Measurements from ENCODE around the gene HORMAD2. TPM values are rescaled to one million over a fixed set of nuclear protein-coding genes. Genes with fewer than 3 reads are reported as not detected.

Gene HORMAD2
- total RNA-seq, 1 experiment from 2014 or later, result not detected

- no TSS peak for BruUV-seq (replicated peaks)
- Histone ChIP-seq H4K20me1 (ENCODE audit: low read length) (no peaks in the 10 kb centered on the region), H3K4me3 (ENCODE audit: low read length) (no peak overlapping the region)
Observed at GRCh38 chr22:30196141-30196879, 116.0 kb downstream of the HORMAD2 start.

DNA sequence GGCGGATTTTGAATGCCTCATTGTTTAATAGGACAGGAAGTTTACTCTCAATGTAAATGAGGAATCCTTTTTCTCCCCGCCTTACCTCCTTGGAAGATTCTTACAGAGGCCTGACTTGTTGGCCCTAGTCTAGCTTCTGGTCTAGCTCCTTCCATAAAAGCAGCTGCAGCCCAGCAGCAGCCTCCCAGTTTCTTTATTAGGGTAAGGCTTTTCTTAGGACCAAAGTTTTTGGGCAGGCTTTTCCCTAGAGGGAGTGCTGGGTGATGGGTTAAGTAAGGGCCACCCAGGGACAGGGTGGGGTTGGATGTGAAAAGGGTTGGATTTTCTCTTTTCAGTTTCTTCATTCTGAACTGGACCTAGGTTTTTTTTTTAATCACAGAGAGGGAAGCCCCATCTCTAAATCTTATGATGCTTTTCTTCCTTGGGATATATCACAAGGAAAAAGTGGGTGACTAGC, 116.6 kb downstream of the HORMAD2 start:
- Histone ChIP-seq H3K9me2 (replicated peaks; ENCODE audit: low read length) (no peaks in the 10 kb centered on the region), H3K4me2 (ENCODE audit: low read length) (peak overlapping the region; percentile 46), H3K4me3 (ENCODE audit: low read length) (no peak overlapping the region), H3F3A (ENCODE audit: low read length, unreplicated experiment) (peaks cover 23% of the 10 kb centered on the region), H3K9me3 (ENCODE audit: low read length) (peaks cover under 1% of the 10 kb centered on the region; the same call in 1 of the 2 replicates), H4K20me1 (ENCODE audit: low read length) (no peaks in the 10 kb centered on the region), H3K27me3 (ENCODE audit: low read length) (no peaks in the 10 kb centered on the region), H3K4me1 (ENCODE audit: insufficient read depth, low read length) (peaks cover 53% of the 10 kb centered on the region), H3K9ac (ENCODE audit: low read length) (peak overlapping the region; percentile 92), H3K36me3 (ENCODE audit: low read depth, low read length) (no peaks in the 10 kb centered on the region), H3K79me2 (ENCODE audit: low read length) (no peaks in the 10 kb centered on the region), H3K27ac (ENCODE audit: low read length) (peak overlapping the region; percentile 99), H2AFZ (ENCODE audit: low read length) (no peak overlapping the region)
- ATAC-seq, result no peak
- CTCF ChIA-PET, result no interaction called here
- intact Hi-C loops (cut with micrococcal nuclease), result loop anchor here (1.0 to 2.0 kb wide), 3 partner anchors 8 to 56 kb away; no protein-coding TSS in a partner anchor
- BruUV-seq (replicated peaks), result no TSS peak
- no peak for DNase-seq
- TF ChIP-seq EZH2phosphoT487 (IDR thresholded peaks at IDR 0.05; ENCODE audit: borderline replicate concordance, low read length) (no peak), EZH2 (IDR thresholded peaks at IDR 0.05; ENCODE audit: low read length, unreplicated experiment) (no peak), CTCF (conservative IDR thresholded peaks at IDR 0.05; ENCODE audit: low read depth, low read length) (no peak)
- POLR2A ChIA-PET (ENCODE audit: unreplicated experiment), result interaction anchor here (0.6 to 1.7 kb wide), 6 partner anchors 8 to 53 kb away, joined by 3 to 17 read pairs (median 4); no protein-coding TSS in a partner anchor

More at GRCh38 chr22:30196141-30196879, 116.0 kb downstream of the HORMAD2 start:
- ATAC-seq, result peak; percentile 69
- Histone ChIP-seq H3K27ac (ENCODE audit: low read length) (peak overlapping the region; percentile 99), H3K4me1 (ENCODE audit: insufficient read depth, low read length) (peaks cover 56% of the 10 kb centered on the region), H3F3A (ENCODE audit: low read length, unreplicated experiment) (peaks cover 25% of the 10 kb centered on the region), H3K9me3 (ENCODE audit: low read length) (no peaks in the 10 kb centered on the region), H2AFZ (ENCODE audit: low read length) (no peak overlapping the region), H3K9me2 (replicated peaks; ENCODE audit: low read length) (no peaks in the 10 kb centered on the region), H3K36me3 (ENCODE audit: low read depth, low read length) (no peaks in the 10 kb centered on the region), H3K27me3 (ENCODE audit: low read length) (no peaks in the 10 kb centered on the region), H3K79me2 (ENCODE audit: low read length) (no peaks in the 10 kb centered on the region), H3K9ac (ENCODE audit: low read length) (peak overlapping the region; percentile 92), H3K4me2 (ENCODE audit: low read length) (0 out of 2 replicates have a peak overlapping the region, but pooled peaks have one; percentile 4)
- TF ChIP-seq EZH2phosphoT487 (IDR thresholded peaks at IDR 0.05; ENCODE audit: borderline replicate concordance, low read length) (no peak), EZH2 (IDR thresholded peaks at IDR 0.05; ENCODE audit: low read length, unreplicated experiment) (no peak), CTCF (conservative IDR thresholded peaks at IDR 0.05; ENCODE audit: low read depth, low read length) (no peak)
- intact Hi-C loops (cut with micrococcal nuclease), result loop anchor here (1.0 to 2.0 kb wide), 3 partner anchors 9 to 57 kb away; no protein-coding TSS in a partner anchor
- DNase-seq, result peak; percentile 93
- ChIA-PET CTCF (interaction anchor here (0.5 kb wide), 1 partner anchor 84 kb away, joined by 3 read pairs; no protein-coding TSS in a partner anchor), POLR2A (ENCODE audit: unreplicated experiment) (interaction anchor here (0.5 to 1.7 kb wide), 8 partner anchors 9 to 53 kb away, joined by 3 to 17 read pairs (median 5); no protein-coding TSS in a partner anchor)

Measured in PC-3 (cell line).